HG03575 (cell line): ENCODE data around the gene TFF3.

Experiments used
- ATAC-seq: cut with Tn5 transposase; IDR thresholded peaks from one replicate; pipeline ENCODE4 v1.9.1; 2021; ENCODE audit not compliant: unreplicated experiment, insufficient number of reproducible peaks, low FRiP score; ENCODE audit errors: extremely low read depth

Gene TFF3

GRCh38 chr21:42279341-42279871 lies 35.8 kb downstream of the TFF3 start:
- ATAC-seq = no peak

GRCh38 chr21:42278451-42279149 lies 36.6 kb downstream of the TFF3 start:
- no peak for ATAC-seq

DNA sequence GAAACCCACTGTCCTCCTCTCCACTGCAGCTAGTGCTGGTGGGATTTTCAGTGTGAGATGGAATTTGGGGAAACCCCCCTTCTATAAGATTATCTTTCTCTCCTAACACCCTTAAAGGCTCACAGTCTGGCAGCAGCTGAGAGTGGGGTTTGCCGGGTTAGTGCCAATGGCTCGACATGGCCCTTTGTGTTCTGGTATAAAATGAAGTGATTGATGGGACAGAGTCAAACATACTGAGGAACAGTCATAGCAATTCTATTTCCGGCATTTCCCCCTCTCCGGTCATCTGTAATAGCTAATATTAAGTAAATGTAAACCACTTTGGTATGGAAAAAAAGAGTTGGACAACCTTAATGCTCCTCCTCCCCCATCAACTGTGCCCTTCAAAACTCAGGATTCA lies 37.6 kb downstream of the TFF3 start:
- no peak for ATAC-seq

DNA sequence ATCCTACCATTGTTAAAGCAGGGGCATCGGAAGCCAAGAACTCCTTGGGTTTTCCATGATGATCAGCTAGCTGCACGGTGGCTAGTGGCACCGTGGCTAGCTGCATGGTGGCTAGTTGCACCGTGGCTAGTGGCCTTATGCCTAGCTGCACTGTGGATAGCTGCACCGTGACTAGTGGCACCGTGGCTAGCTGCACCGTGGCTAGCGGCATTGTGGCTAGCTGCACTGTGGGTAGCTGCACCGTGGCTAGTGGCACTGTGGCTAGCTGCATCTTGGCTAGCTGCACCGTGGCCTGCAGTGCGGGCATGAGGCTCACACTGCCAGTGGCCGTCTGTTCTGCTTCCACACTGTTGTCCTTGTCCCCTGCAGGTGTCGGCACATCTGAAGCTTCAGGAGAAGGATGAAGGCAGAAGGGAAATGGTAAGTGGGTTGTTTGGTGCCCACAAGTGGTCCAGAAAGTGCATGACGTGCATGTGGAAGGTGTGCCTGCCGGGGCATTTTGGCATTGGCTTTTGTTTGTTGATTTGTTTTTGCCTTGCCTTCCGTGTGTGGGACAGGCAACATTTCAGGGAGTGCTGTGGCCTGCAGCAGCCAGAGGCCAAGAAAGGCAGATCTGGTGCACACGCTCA lies 38.6 kb downstream of the TFF3 start:
- no peak for ATAC-seq

DNA sequence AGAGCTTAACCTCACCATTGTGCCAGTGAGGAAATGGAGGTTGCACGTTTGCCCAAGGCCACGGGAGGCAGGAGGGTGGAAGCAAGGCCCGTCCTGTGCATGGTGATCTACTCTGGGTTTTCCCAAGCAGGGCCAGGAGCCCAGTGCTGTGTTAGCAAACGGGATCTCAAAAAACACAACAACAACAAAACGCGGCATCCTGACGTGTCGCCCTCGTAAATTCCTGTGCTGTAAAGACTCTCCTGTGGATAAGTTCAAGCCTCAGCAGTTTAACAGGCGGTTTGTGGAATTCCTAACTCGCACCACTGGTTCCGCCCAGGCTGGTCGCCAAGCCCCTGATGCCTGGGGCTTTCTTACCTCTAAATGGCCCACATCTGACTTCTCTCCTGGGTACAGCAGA lies 39.1 kb downstream of the TFF3 start:
- ATAC-seq = no peak

GRCh38 chr21:42272984-42273600 lies 42.1 kb downstream of the TFF3 start:
- no peak for ATAC-seq

DNA sequence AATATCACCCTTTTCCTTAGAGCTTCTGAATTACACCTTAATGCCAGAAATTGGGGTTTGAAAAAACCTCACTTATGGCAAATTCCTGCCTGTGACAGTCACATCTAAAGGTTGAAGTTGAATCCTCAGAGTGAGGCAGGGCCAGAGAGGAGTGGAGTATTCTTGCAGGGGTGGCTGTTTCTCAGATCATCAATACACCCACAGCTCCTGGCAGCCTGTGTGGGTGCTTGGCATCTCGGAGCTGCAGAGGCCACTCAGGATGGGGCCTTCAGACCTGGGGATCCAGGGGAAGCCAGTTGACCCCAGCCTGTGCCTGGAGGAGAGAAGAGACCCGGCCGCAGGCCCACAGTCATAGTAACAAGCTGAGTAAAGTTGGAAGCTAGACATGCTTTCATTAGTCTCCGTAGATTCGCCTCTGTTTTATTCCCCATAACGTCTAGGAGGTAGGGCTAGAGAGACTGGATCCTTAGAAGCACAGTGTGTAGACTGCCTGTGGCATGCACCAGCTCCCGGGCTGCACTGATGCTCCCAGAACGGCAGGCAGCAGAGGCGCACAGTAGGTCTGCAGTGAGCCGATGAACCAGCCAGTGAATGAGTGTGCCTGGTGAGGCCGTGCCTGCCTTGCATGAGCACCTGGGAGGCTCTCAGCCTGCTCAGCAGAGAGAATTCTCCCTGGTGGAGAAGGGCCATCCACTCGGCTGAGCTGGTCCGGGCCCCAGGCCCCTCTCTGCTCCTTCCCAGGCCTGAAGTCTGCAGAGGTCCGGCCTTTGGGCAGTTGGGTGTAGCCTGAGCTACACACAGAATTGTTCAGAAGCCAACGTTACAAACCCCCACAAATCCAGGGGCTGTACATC lies 42.9 kb downstream of the TFF3 start:
- ATAC-seq = no peak

- no peak for ATAC-seq
These were observed 44.1 kb downstream of the TFF3 start for GRCh38 chr21:42271065-42271464.

GRCh38 chr21:42269386-42269785 lies 45.8 kb downstream of the TFF3 start:
- ATAC-seq = no peak

GRCh38 chr21:42266971-42267556 lies 48.1 kb downstream of the TFF3 start:
- no peak for ATAC-seq

- ATAC-seq = no peak
These were observed 49.9 kb downstream of the TFF3 start for GRCh38 chr21:42265231-42265812.

DNA sequence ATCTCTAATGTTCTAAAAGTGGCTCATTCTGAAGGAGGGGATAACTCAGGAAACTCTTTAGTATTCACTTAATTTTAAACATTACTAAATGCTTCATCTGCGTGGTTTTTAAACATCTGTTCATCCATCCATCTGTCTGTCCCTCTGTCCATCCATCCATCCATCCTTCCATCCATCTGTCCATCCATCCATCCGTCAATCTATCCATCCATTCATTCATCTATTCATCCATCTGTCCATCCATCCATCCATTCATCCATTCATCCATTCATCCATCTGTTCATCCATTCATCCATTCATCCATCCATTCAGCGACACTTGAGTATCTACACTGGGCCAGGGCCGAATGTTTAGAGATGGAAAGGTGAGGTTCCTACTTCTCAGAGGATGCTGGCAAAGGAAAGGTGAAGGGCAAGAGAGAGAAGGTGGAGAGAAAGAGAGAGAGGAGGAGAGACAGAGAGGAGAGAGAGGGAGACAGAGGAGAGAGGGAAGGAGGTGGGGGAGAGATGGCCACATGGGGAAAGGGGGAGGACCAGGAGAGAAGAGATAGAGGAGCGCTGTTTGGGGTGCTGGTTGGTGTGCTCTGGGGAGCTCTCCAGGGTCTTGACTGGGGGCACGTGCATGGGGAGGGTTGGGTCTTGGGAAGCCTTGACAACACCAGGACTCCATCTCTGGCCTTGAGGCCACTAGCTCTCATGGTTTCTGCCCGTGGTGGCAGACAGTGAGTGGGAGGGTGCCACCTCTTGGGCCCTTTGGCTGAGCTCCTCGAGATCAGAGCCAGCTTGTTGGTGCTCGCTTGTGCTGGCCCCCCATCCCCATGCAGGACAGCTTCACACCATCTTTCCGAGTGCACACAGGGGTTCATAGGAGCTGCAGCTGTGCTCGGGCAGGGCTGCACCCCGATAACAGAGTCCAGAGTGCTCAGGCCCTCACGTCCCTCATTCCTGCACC lies 50.7 kb downstream of the TFF3 start:
- ATAC-seq = no peak

DNA sequence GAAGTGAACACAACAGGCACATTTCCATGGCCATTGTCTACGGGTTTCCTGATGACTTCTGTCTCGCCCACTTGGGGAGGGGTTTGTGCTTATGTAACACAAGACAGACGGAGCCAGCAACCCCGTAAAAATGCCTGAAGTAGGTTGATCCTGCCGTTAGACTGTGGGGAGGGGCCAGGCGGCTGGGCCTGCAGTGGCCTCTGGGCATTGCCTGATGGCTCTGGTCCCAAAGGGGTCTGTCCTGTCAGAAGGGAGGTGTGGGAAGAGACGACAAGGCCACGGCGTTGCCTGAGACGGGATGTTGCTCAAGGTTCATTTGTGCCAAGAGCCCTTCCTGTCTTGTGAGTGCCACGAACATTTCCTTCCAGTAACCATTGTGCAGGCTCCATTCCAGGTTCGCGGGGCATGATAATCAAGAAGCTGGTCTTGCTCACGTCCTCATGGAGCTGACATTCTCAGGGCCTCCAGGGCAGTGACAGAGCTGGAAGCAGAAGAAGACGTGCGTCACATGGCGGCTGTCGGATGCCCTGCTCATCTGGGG lies 51.5 kb downstream of the TFF3 start:
- no peak for ATAC-seq

- no peak for ATAC-seq
These were observed 52.4 kb downstream of the TFF3 start for GRCh38 chr21:42262831-42263231.

- no peak for ATAC-seq
These were observed 53.4 kb downstream of the TFF3 start for GRCh38 chr21:42261829-42262200.
